ENCODE data around the gene KRT76.

KRT76 gene

DNA sequence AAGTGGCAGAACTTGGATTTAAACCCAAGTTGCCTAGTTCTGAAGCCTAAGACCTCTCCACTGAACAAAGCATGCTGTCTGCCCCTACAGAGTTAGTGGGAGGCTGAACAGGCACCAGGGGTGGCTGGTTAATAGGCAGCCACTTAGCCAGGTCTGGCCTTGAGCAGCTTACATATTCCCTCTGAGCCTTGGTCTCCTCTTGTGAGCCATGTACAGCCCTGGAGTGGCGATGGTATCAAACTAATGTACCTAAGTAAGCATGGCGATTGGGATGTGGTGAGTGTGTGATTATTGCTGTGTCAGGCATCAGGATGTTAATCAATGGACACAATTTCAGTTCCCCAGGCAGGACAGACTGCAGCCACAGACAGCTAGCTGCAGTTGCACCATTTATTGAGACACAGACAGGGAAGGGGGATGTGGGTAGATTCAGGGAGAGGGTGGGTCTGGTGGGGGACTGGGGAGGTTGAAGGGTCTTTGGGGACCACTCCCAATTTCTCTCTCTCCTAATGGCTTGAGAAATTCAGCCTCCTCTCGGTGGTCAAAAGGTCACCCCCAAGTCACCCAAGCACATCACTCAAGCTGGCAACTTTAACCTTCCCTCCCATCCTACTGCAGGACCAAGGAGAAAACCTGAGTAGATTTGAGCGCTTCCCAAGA is 44.1 kb upstream of the KRT76 start:
- DNase-seq (ENCODE audit: low read depth), result no peak
- H3K4me3 ChIP-seq (ENCODE audit: low read length), result no peak overlapping the region
- TF ChIP-seq, protein P1, sequence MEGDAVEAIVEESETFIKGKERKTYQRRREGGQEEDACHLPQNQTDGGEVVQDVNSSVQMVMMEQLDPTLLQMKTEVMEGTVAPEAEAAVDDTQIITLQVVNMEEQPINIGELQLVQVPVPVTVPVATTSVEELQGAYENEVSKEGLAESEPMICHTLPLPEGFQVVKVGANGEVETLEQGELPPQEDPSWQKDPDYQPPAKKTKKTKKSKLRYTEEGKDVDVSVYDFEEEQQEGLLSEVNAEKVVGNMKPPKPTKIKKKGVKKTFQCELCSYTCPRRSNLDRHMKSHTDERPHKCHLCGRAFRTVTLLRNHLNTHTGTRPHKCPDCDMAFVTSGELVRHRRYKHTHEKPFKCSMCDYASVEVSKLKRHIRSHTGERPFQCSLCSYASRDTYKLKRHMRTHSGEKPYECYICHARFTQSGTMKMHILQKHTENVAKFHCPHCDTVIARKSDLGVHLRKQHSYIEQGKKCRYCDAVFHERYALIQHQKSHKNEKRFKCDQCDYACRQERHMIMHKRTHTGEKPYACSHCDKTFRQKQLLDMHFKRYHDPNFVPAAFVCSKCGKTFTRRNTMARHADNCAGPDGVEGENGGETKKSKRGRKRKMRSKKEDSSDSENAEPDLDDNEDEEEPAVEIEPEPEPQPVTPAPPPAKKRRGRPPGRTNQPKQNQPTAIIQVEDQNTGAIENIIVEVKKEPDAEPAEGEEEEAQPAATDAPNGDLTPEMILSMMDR (IDR thresholded peaks at IDR 0.05; ENCODE audit: insufficient read depth, low read depth, low read length, missing control alignments), result no peak

DNA sequence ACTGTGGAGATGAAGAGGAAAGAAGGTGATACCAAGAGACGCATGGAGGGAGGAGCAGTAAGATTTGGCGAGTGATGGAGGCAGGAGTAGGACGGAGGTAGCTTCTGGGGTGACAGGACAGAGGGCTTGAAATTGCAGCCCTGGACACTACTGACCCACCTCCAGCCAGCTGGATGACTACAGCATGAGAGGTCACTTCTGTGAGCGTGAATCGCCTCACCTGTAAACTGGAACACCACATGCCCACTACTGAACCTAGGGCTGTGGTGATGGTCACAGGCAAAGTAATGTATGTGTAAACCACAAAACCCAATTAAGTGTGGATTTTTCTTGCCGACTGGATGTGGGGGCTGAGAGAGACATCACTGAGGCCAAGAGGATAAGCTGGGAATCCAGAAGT is 43.4 kb upstream of the KRT76 start:
- no peak for DNase-seq (ENCODE audit: low read depth)
- H3K4me3 ChIP-seq (ENCODE audit: low read length), result no peak overlapping the region
- TF ChIP-seq, protein P1 (IDR thresholded peaks at IDR 0.05; ENCODE audit: insufficient read depth, low read depth, low read length, missing control alignments), result no peak

DNA sequence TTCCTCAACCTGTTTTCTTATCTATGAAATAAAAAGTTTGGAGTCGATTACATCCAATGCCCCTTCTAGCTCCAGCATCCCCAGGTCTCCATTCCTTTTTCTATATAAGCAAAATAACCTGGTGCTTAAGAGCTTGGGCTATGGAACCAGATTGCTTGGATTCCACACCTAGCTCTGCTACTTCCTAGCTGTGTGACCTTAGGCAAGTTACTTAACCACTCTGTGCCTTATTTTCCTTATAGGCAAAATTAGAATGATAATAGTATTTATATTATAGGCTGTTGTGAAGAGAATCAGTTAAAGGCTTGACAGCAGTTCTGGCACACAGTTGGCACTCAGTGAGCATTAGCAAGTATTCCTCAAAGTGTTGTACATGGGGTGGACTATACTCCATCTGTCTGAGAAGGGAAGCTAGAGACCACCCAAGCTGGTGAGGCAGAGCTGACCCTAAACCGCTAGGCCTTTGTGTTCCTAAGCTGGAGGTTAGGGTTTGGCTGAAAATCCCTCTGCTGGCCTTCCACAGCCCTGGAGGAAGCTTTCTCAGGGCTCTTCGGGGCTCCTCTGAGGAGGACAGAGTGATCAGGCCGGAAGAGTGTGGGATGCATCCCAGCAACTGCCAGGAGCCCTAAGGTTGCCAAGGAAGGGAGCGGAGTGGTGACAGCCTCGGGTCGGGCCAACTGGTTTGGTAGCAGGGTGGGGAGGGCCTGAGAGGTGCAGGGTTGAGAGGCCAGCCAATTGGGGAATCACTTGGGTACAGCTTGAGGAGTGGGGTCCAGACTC is 42.8 kb upstream of the KRT76 start:
- H3K4me3 ChIP-seq (ENCODE audit: low read length), result no peak overlapping the region
- DNase-seq (ENCODE audit: low read depth), result no peak
- TF ChIP-seq, protein P1 (IDR thresholded peaks at IDR 0.05; ENCODE audit: insufficient read depth, low read depth, low read length, missing control alignments), result no peak

DNA sequence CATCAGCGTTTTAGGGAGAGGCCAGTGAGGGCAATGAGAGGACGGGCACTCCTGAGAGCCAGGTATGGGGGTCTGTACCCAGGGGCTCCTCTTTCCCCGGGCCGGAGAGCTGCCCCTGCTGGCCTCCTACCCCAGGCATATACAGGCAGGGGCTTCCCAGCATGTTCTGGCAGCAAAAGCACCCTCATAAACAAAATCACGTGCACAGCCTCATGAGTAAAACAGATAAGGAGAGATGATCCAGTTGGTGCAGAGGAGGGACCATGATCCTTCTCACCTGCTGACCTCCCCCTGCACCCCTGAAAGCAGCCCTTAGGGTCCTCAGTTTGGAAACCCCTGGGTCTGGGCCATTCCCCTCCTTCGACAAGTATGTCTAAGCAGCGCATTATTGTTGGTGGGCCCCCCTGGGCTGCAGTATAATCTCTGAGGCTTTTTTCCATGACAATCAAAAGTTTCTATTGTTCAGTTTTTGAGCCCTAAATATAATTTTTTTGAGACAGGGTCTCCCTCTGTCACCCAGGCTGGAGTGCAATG is 41.8 kb upstream of the KRT76 start:
- TF ChIP-seq, protein P1 (IDR thresholded peaks at IDR 0.05; ENCODE audit: insufficient read depth, low read depth, low read length, missing control alignments), result no peak
- no peak overlapping the region for H3K4me3 ChIP-seq (ENCODE audit: low read length)
- no peak for DNase-seq (ENCODE audit: low read depth)

DNA sequence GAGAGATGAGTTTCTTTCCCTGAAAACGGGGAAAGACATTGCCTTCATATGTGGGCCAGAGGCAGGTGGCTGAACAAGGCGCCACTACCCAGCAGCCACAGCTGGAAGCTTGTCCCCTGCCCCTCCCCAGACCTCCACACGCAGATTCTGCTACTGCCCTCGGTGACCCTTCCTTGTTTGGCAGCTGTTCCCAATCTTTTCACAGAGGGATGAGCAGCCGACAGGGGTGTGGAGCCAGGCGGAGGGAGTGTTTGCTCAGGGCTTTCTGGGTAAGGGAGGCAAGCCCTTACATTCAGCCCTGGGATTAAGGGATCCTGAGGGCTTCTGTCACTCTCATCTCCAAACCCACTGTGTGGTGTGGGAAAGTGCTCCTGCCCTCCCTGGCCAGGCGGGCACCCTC is 41.2 kb upstream of the KRT76 start:
- no peak for DNase-seq (ENCODE audit: low read depth)
- TF ChIP-seq, protein P1 (IDR thresholded peaks at IDR 0.05; ENCODE audit: insufficient read depth, low read depth, low read length, missing control alignments), result no peak
- H3K4me3 ChIP-seq (ENCODE audit: low read length), result no peak overlapping the region

DNA sequence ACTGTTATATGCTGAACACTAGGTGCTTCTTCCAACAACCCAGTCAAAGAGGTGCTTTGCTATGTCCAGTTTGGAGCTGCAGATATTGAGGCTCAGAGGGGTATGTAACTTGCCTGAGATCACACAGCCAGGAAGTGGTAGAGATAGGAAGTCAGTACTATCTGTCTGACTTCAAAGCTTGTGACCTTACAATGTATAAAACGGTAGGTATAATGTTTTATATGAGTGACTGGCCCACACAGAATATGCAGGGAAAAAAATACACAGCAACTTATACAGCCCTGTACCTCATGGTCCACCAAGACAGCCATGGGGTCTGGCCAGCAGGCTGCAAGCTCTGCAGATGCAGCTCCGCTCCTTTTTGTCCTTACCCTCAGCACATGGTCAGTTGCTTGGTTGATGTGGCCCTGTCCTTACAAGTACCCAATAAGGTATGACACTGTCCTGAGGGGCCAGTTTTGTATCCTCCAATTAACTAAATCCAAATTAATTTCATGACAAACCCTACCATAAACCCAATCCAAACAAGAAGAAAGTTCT is 40.6 kb upstream of the KRT76 start:
- TF ChIP-seq, protein P1 (IDR thresholded peaks at IDR 0.05; ENCODE audit: insufficient read depth, low read depth, low read length, missing control alignments), result no peak

More for the DNA sequence above, 40.6 kb upstream of the KRT76 start:
- DNase-seq (ENCODE audit: low read depth), result no peak
- H3K4me3 ChIP-seq (ENCODE audit: low read length), result no peak overlapping the region

Measured in epithelial cell of esophagus (primary cell).